Measurements from ENCODE around the gene FAM118B. TPM values are rescaled to one million over a fixed set of nuclear protein-coding genes. Genes with fewer than 3 reads are reported as not detected.

Gene FAM118B
- total RNA-seq, 2 experiments from 2014 or later, result 1.0 to 1.8 TPM

DNA sequence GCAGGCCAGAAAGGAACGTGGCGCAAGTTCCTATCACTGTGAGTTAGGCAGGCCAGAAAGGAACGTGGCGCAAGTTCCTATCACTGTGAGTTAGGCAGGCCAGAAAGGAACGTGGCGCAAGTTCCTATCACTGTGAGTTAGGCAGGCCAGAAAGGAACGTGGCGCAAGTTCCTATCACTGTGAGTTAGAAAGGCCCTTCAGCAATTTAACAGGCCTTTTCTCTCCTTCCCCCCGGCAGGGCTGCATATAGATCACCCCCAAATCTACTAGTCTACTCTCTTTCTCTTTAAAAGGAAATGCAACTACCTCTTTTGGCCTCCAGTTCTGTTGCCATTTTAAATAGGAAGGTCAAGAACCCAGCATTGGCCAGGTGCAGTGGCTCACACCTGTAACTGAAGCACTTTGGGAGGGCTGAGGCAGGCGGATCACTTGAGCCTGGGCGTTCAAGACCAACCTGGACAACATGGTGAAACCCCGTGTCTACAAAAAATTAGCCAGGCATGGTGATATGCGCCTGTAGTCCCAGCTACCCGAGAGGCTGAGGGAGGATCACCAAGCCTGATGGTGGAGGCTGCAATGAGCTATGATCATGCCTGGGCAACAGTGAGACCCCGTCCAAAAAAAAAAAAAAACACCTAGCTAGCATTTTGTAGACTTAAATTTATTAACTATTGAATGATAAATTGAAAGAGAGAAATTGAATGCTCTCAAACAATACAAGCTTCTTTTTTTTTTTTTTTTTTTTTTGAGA is 14.9 kb downstream of the FAM118B start:
- Histone ChIP-seq H3K4me3 (ENCODE audit: low read length) (no peak overlapping the region), H3K27ac (ENCODE audit: low read depth in 1 of 2, low read length in 2 of 2) (no peak overlapping the region), H3K9me3 (ENCODE audit: control insufficient read depth in 1 of 2, insufficient read depth in 1 of 2, low read length in 2 of 2) (no peaks in the 10 kb centered on the region), H3K4me1 (ENCODE audit: insufficient read depth, low read length) (no peaks in the 10 kb centered on the region), H3K36me3 (ENCODE audit: insufficient read depth, low read length) (no peaks in the 10 kb centered on the region), H3K27me3 (ENCODE audit: control insufficient read depth in 1 of 2, insufficient read depth in 2 of 2, low read length in 2 of 2) (no peaks in the 10 kb centered on the region)
- TF ChIP-seq, protein P1, sequence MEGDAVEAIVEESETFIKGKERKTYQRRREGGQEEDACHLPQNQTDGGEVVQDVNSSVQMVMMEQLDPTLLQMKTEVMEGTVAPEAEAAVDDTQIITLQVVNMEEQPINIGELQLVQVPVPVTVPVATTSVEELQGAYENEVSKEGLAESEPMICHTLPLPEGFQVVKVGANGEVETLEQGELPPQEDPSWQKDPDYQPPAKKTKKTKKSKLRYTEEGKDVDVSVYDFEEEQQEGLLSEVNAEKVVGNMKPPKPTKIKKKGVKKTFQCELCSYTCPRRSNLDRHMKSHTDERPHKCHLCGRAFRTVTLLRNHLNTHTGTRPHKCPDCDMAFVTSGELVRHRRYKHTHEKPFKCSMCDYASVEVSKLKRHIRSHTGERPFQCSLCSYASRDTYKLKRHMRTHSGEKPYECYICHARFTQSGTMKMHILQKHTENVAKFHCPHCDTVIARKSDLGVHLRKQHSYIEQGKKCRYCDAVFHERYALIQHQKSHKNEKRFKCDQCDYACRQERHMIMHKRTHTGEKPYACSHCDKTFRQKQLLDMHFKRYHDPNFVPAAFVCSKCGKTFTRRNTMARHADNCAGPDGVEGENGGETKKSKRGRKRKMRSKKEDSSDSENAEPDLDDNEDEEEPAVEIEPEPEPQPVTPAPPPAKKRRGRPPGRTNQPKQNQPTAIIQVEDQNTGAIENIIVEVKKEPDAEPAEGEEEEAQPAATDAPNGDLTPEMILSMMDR (IDR thresholded peaks at IDR 0.05), result no peak
- peaks cover 4% of the 10 kb centered on the region for H3K36me3 Mint-ChIP-seq (ENCODE audit: low read depth)
- intact Hi-C loops (cut with DNase I, micrococcal nuclease), result no loop called here
- no peak for ATAC-seq (ENCODE audit: poor library complexity)
- H3K4me1 Mint-ChIP-seq (ENCODE audit: low read depth), result peaks cover 5% of the 10 kb centered on the region
- H3K9me3 Mint-ChIP-seq, result no peaks in the 10 kb centered on the region
- DNase-seq, result no peak
- no peaks in the 10 kb centered on the region for H3K27me3 Mint-ChIP-seq
- no peak overlapping the region for H3K27ac Mint-ChIP-seq
- ChIA-PET CTCF (no interaction called here), POLR2A (no interaction called here)
- no peak overlapping the region for H3K4me3 Mint-ChIP-seq

DNA sequence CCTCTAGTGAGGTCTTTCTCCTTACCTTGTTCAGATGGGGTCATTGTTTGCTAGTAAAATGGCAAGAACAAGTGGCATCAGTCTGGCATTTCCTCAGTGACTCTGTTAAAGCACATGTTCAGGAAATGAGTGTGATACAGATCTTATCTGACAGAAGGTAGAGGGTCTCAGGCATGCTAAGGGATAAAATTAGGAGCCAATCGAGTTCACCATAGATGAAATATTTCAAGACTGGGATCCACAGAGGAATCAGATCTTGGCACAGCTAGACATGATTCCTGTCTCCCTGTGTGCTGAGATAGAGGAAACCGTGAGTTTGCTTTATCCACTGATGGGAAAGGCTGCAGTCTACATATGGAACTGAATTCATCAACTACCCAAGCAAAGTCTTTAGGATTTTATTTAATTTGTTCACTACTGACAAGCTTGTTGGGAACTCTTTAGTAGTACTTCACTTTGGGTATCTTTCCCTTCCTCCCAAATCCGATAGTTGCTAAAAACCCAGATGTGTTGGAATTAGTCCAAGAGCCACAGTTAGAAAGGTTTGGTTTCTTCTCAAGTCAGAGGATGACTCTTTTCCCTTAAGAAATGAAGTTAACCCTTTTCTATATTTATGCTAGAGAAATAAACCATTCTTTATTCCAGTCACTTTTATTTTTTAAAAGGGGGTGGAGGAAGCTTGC is 18.4 kb downstream of the FAM118B start:
- Histone ChIP-seq H3K4me1 (ENCODE audit: insufficient read depth, low read length) (no peaks in the 10 kb centered on the region), H3K36me3 (ENCODE audit: insufficient read depth, low read length) (peaks cover 4% of the 10 kb centered on the region), H3K27me3 (ENCODE audit: control insufficient read depth in 1 of 2, insufficient read depth in 2 of 2, low read length in 2 of 2) (no peaks in the 10 kb centered on the region), H3K4me3 (ENCODE audit: low read length) (no peak overlapping the region), H3K27ac (ENCODE audit: low read depth in 1 of 2, low read length in 2 of 2) (no peak overlapping the region), H3K9me3 (ENCODE audit: control insufficient read depth in 1 of 2, insufficient read depth in 1 of 2, low read length in 2 of 2) (no peaks in the 10 kb centered on the region)
- Mint-ChIP-seq H3K4me1 (ENCODE audit: low read depth) (no peaks in the 10 kb centered on the region), H3K27ac (no peak overlapping the region), H3K9me3 (no peaks in the 10 kb centered on the region), H3K27me3 (no peaks in the 10 kb centered on the region), H3K36me3 (ENCODE audit: low read depth) (peaks cover 8% of the 10 kb centered on the region), H3K4me3 (no peak overlapping the region)
- ChIA-PET POLR2A (no interaction called here), CTCF (no interaction called here)
- intact Hi-C loops (cut with DNase I, micrococcal nuclease), result no loop called here
- ATAC-seq (ENCODE audit: poor library complexity) (no peak), DNase-seq (no peak)
- TF ChIP-seq, protein P1 (IDR thresholded peaks at IDR 0.05), result no peak

DNA sequence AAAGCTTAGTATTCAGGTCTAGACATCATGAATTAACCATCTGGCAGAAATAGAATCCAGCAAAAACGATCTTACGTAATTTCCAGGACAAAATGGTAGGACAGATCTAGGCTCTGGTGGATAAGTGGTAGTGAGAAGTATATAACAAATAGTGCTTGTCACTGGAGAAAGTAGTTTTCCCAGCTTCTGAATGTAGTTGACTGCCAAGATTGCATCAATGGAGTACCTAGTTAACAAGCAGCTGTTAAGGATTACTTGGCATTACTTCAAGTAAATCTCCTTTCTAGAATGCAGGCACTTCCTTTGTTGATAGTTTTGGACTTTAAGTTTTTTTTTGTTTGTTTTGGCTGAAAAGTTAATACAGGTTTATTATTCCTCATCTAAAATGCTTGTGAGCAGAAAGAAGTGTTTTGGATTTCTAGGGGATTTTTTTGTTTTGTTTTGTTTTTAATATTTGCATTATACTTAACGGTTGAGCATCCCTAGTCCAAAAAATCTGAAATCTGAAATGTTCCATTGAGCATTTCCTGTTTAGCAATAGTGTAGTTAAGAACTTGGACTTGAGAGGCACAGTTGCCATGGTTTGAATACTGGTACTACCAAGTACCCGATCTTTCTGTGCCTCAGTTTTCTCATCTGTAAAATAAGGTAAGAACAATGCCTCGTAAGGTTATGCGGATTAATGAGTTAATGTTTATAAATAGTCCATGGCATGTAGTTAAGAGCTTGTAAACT is 20.3 kb downstream of the FAM118B start:
- Histone ChIP-seq H3K9me3 (ENCODE audit: control insufficient read depth in 1 of 2, insufficient read depth in 1 of 2, low read length in 2 of 2) (no peaks in the 10 kb centered on the region), H3K4me1 (ENCODE audit: insufficient read depth, low read length) (no peaks in the 10 kb centered on the region), H3K4me3 (ENCODE audit: low read length) (no peak overlapping the region), H3K36me3 (ENCODE audit: insufficient read depth, low read length) (peaks cover 4% of the 10 kb centered on the region), H3K27ac (ENCODE audit: low read depth in 1 of 2, low read length in 2 of 2) (no peak overlapping the region), H3K27me3 (ENCODE audit: control insufficient read depth in 1 of 2, insufficient read depth in 2 of 2, low read length in 2 of 2) (no peaks in the 10 kb centered on the region)
- no peaks in the 10 kb centered on the region for H3K27me3 Mint-ChIP-seq
- intact Hi-C loops (cut with DNase I, micrococcal nuclease), result no loop called here
- H3K9me3 Mint-ChIP-seq, result no peaks in the 10 kb centered on the region
- H3K36me3 Mint-ChIP-seq (ENCODE audit: low read depth), result peaks cover 21% of the 10 kb centered on the region
- CTCF ChIA-PET, result no interaction called here
- ATAC-seq (ENCODE audit: poor library complexity) (no peak), DNase-seq (no peak)
- TF ChIP-seq, protein P1 (IDR thresholded peaks at IDR 0.05), result no peak
- H3K4me1 Mint-ChIP-seq (ENCODE audit: low read depth), result no peaks in the 10 kb centered on the region
- POLR2A ChIA-PET, result no interaction called here
- H3K4me3 Mint-ChIP-seq, result no peak overlapping the region
- no peak overlapping the region for H3K27ac Mint-ChIP-seq

Data from CD4-positive, alpha-beta T cell (primary cell).